GM21619 (cell line): ENCODE results near the gene RBKS.

Source experiments
- ATAC-seq: cut with Tn5 transposase; IDR thresholded peaks from one replicate; pipeline ENCODE4 v1.9.1; 2021; ENCODE audit not compliant: unreplicated experiment

RBKS gene

DNA sequence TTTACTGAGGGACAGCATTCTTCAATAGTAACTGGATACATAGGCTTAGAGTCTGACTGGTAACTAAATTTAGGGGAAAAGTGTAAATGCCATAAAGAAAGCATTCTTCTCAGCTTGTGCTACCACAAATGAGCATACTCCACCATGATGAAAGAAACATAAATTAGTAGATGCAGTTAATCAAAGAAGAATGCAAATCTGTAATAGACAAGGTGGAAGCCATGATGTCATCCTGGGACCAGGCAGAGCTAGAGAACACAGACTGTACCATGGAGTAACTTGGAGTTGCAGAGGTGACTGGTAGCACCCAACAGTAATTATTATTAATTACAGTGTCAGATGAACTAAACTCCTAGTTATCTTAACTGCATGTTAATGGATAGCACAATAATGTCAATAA lies 51.7 kb downstream of the RBKS start:
- no peak for ATAC-seq

GRCh38 chr2:27833931-27834330 lies 56.3 kb downstream of the RBKS start:
- ATAC-seq, result no peak

- ATAC-seq, result no peak
Observed at GRCh38 chr2:27832396-27832795, 57.8 kb downstream of the RBKS start.

DNA sequence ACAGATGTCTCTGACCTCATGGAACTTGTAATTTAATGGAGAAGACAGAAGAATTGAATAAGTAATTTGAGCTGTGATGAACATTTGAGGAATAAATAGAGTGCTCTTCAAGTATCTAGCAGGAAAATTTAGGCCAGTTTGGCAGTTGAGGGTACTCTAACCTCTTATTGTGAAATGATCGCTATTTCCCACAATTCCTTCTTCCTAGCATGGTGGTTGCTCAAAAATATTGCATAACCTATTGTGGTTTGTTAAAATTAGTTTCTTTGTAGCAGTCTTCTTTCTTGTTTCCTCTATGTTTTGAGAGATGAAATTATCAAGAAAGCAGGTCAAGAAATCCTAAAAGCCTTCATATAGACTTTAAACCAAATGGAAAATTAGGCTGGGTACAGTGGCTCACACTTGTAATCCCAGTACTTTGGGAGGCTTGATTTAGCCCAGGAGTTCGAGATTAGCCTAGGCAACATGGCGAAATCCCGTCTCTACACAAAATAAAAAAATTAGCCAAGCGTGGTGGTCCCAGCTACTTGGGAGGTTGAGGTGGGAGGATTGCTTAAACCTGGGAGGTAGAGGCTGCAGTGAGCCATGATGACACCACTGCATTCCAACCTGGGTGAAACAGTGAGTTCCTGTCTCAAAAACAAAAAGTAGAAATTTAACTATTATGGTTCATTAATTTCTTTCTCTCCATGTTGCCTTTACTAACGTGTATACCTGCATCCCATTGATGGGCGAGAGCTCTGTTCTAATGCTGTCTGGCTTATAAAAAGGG lies 58.7 kb downstream of the RBKS start:
- no peak for ATAC-seq

GRCh38 chr2:27830656-27831055 lies 59.5 kb downstream of the RBKS start:
- no peak for ATAC-seq

DNA sequence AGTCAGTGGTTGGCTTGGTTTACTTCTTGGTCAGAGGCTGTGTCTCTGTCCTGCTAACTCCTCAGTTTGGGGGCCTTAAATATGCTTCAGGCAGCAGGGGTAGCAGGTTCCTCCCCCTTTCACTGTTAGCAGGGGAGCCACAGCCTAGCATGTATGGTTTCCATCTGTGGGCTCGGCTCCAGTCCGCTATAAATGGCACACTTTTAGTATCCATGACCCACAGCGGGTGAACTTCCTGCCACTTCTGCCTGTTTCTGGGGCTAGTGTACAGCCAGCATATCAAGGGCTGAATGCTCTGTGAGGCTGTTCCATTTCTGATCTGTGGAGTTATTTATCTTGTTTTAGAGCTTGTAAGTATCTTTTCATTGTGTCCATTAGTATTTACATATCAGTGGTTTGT lies 60.4 kb downstream of the RBKS start:
- ATAC-seq, result no peak

GRCh38 chr2:27828305-27828704 lies 61.9 kb downstream of the RBKS start:
- ATAC-seq, result no peak

DNA sequence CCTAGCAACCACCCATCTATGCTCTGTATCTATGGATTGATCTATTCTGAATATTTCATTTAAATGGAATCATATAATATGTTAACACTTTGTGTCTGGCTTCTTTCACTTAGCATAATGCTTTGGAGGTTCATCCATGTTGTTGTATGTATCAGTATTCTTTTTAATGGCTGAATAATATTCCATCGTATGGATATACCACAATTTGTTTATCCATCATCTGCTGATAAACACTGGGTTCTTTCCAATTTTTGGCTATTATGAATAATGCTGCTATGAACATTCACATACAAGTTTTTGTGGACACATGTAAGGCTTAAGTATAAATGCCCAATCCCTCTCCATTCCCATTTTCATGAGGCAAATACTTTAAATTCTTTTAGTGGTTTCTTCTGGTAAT lies 65.8 kb downstream of the RBKS start:
- ATAC-seq, result no peak

DNA sequence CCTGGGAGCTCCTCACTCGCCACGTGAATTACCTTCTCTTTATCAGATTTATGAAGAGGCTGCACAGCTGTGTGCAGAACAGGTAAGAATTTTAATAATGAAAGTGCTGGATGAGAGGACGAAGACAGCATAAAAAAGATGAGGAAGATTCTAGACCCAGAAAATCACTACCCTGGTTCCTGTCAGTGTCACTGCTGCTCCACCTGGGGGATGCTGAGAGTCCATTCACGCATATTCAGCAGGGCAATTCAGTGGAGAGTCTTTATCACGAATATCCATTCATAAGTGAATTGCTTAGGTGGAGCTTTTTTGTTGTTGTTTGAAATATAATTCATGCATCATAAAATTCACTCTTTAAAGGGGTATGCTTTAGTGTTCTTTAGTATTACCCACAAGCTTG lies 66.6 kb downstream of the RBKS start:
- no peak for ATAC-seq

- no peak for ATAC-seq
Observed at GRCh38 chr2:27823135-27823534, 67.1 kb downstream of the RBKS start.

DNA sequence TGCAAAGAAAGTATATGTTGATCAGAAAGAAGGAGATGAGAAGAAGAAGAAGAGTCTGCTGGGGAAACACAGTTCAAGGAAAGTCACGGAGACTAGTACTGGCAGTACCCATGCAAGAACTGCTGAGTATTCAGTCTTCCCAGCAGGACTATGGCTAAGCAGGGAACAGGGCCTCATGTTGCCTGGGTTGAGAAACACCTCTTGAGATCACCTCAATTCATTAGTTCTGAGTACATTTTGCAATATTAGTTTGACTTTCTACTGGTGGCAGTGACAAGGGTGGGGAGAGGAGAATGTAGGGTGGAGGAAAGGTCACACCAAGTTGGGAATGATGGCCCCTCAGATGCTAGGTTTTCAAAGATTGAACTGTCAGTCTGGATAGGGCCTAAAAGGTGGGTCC lies 68.1 kb downstream of the RBKS start:
- ATAC-seq, result no peak

DNA sequence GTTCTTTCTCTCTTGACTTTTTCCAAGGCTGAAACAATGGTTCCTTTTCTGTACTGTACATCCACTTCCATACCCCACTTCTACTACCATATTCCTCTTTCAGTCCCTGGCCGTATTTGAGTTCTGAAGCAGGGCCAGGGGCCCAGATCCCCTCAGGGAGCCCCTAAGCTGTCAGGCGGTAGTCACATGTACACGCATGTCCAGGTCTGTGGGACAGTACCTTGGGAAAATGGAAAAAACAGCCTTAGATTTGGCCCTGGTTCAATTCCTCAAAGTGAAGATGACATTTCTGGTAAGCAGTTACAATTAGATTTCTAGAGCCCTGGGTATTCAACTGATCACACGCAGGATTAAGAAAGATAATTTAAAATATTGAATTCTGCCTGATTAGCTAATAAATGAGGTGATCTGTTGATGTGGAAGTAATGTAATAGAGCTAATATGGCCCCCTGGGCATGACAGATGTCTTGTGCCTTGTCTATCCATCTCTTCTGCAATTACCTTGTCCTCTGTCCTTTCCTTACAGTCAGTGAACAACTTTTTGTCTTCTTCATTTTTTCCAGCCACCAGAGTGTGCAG lies 74.2 kb downstream of the RBKS start:
- ATAC-seq, result no peak

GRCh38 chr2:27814758-27815157 lies 75.4 kb downstream of the RBKS start:
- ATAC-seq, result no peak

GRCh38 chr2:27811768-27812167 lies 78.4 kb downstream of the RBKS start:
- no peak for ATAC-seq

DNA sequence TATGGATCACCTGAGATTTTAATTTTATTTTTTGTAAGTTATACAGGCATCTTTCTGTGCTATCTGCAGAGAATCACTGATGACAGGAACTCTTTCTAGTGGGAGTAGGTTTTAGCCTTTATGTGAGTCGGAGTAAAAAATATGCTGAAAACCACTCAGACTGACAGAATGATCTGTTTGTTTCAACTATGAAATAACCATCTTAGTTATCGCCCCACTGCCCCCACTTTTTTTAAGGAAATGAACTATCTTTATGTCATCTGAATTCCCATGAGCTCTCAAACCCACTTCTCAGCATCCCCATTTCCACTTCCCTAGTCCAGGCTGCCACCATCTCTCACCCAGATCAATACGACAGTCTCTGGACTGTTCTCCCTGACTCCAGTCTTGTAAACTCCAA lies 79.7 kb downstream of the RBKS start:
- ATAC-seq, result no peak

- ATAC-seq, result no peak
Observed at GRCh38 chr2:27809761-27810241, 80.4 kb downstream of the RBKS start.

GRCh38 chr2:27808984-27809383 lies 81.2 kb downstream of the RBKS start:
- ATAC-seq, result no peak

DNA sequence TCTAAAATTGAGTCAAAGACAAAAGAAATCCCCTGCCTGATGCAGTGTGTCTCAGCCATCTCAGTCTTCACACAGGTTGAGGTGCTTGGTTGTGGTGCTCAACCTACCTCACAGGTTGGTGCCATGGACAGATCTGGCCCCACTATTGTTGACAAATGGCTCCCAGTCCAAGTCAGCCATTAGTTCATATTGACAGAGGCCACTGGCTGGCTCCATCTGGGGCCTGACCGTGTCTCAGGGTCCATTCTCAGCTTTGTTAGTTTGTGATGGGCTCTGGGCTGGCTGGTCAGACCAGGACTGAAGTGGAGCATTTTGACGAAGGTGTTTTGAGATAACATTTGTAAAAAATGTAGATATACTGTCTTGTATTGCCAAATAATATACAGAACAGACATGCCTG lies 81.8 kb downstream of the RBKS start:
- no peak for ATAC-seq

- ATAC-seq, result no peak
Observed at GRCh38 chr2:27807476-27807875, 82.7 kb downstream of the RBKS start.

- ATAC-seq, result no peak
Observed at GRCh38 chr2:27806311-27807059, 83.7 kb downstream of the RBKS start.

DNA sequence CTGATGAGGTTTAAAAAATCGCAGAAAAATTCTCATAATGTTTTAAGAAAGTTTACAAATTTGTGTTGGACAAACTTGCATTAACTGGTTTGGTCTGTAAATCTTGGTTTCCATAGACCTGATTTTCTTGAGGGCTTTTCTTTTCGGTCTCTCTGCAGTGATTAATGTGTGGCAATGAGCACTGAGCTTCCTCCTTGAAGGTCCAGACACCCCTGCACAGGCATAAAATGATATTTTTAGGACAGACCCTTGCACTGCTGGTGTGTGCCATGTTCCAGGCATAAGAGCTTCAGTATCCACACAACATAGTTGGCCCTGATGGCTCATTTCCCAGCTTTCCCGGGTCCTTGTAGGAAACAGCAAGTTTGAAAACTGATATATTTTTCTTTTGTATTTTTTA lies 85.0 kb downstream of the RBKS start:
- no peak for ATAC-seq

- ATAC-seq, result no peak
Observed at GRCh38 chr2:27804146-27804545, 86.0 kb downstream of the RBKS start.
